K562 (cell line): Measurements from ENCODE around the gene MEIG1. TPM values are rescaled to one million over a fixed set of nuclear protein-coding genes. Genes with fewer than 3 reads are reported as not detected.

Experiments
- ATAC-seq: fragments of 200-7000 bp; cut with Tn5 transposase; 3 replicates; pipeline ENCODE4 v1.9.1; 2020; ENCODE audit warnings: moderate library complexity
- BruUV-seq: library from RNA; stranded (reverse); fragments of 400-500 nt; replicated peaks from 2 replicates; lab custom pipeline; 2021; lab: Mats Ljungman, UMichigan
- CTCF ChIA-PET: fragments of 300-600 bp; formaldehyde crosslinking; extraction: SDS; loops from one replicate; lab custom pipeline; 2021; ENCODE audit warnings: low intra/inter-chr PET ratio; lab: Yijun Ruan, JAX
- POLR2A ChIA-PET: fragments of 300-600, 350-650 bp; sonication (Branson Sonifier 250); formaldehyde crosslinking; extraction: SDS; loops from one replicate; lab custom pipeline; 2021; ENCODE audit warnings: antibody characterized with exemption, inconsistent platforms; lab: Yijun Ruan, JAX
- DNase-seq, 4 experiments: peaks; one replicate each; pipeline versions ENCODE4 v3.0.0 to v3.0.0-alpha.2; 2011 to 2018; ENCODE audit warnings: low spot score in 3 of 4, mixed read lengths in 3 of 4; ENCODE audit errors: extremely low read depth in 1 of 4
- FAIRE-seq: peaks from 2 replicates; lab custom pipeline; 2011; peaks lifted over from hg19 to GRCh38; lab: Jason Lieb, UNC
- H2AFZ ChIP-seq: 2 replicates; pipeline ENCODE4 v1.6.0; 2011; ENCODE audit warnings: low read depth, low read length, control low read depth, inconsistent platforms
- H3K27ac ChIP-seq: fragments of 200-600 bp; 3 replicates; pipeline ENCODE4 v1.8.0; 2011; ENCODE audit warnings: low read depth, mild to moderate bottlenecking, control low read depth, inconsistent platforms, low read length, moderate library complexity, mixed read lengths; ENCODE audit errors: extremely low read depth
- H3K27me3 ChIP-seq, 2 experiments: fragments of 300-600 bp in 1 of 2; 2 replicates in 1 of 2; 3 replicates in 1 of 2; pipeline versions ENCODE4 v1.6.0 to v1.8.0; 2011; ENCODE audit warnings: inconsistent platforms in 2 of 2, low read length in 2 of 2, mild to moderate bottlenecking in 1 of 2, mixed read lengths in 1 of 2, moderate library complexity in 1 of 2; ENCODE audit not compliant: control insufficient read depth in 2 of 2, insufficient read depth in 2 of 2
- H3K36me3 ChIP-seq: fragments of 300-600 bp; 3 replicates; pipeline ENCODE4 v1.8.0; 2011; ENCODE audit warnings: mild to moderate bottlenecking, low read length, inconsistent platforms; ENCODE audit not compliant: control insufficient read depth, insufficient read depth
- H3K4me1 ChIP-seq, 2 experiments: fragments of 200-600 bp in 1 of 2; replicated peaks in 1 of 2; 2 replicates in 1 of 2; 3 replicates in 1 of 2; pipeline versions ENCODE4 v1.5.1 to v1.8.0; 2011; ENCODE audit warnings: inconsistent platforms in 2 of 2, low read length in 2 of 2, mild to moderate bottlenecking in 1 of 2, mixed read lengths in 1 of 2, moderate library complexity in 1 of 2; ENCODE audit not compliant: control insufficient read depth in 2 of 2, insufficient read depth in 2 of 2
- H3K4me2 ChIP-seq: 2 replicates; pipeline ENCODE4 v1.6.1; 2011; ENCODE audit warnings: low read length, control low read depth, inconsistent platforms, mixed read lengths; ENCODE audit not compliant: insufficient read depth
- H3K4me3 ChIP-seq: fragments of 200-600 bp; sonication (generic), shearing (Covaris generic); 2 replicates; pipeline ENCODE4 v1.5.1; 2016; ENCODE audit warnings: control low read depth, inconsistent platforms
- H3K79me2 ChIP-seq: fragments of 200-600 bp; 3 replicates; pipeline ENCODE4 v1.8.0; 2011; ENCODE audit warnings: low read length, inconsistent platforms; ENCODE audit not compliant: control insufficient read depth, insufficient read depth
- H3K9ac ChIP-seq, 2 experiments: 2 replicates each; pipeline versions ENCODE4 v1.6.0 to v1.6.1; 2011; ENCODE audit warnings: low read depth in 2 of 2, low read length in 2 of 2, control low read depth in 1 of 2, inconsistent platforms in 1 of 2, mild to moderate bottlenecking in 1 of 2, mixed read lengths in 1 of 2; ENCODE audit not compliant: insufficient read depth in 1 of 2
- H3K9me1 ChIP-seq: one replicate; pipeline ENCODE4 v1.6.0; 2011; ENCODE audit warnings: inconsistent platforms, mild to moderate bottlenecking, low read length, moderate library complexity; ENCODE audit not compliant: control insufficient read depth, insufficient read depth
- H3K9me3 ChIP-seq: replicated peaks from 2 replicates; pipeline ENCODE4 v1.5.1; 2011; ENCODE audit warnings: low read depth, low read length, inconsistent platforms; ENCODE audit not compliant: control insufficient read depth, insufficient read depth
- H4K20me1 ChIP-seq: replicated peaks from 2 replicates; pipeline ENCODE4 v1.6.1; 2011; ENCODE audit warnings: low read length, inconsistent platforms, mixed read lengths; ENCODE audit not compliant: control insufficient read depth, insufficient read depth
- ARID3A ChIP-seq: IDR thresholded peaks from 2 replicates; pipeline ENCODE4 v1.6.1; 2012; ENCODE audit warnings: low read depth, low read length, improper control_type of control experiment, borderline replicate concordance
- BDP1 ChIP-seq: IDR thresholded peaks from 3 replicates; pipeline ENCODE4 v1.6.1; 2011; ENCODE audit not compliant: insufficient read length, insufficient read depth
- CC2D1A ChIP-seq: fragments of 450-650 bp; IDR thresholded peaks from 2 replicates; pipeline ENCODE4 v1.6.1; 2017; ENCODE audit warnings: mild to moderate bottlenecking
- CTCFL ChIP-seq: IDR thresholded peaks from 2 replicates; pipeline ENCODE4 v1.6.1; 2011; ENCODE audit warnings: borderline replicate concordance, low read depth, mild to moderate bottlenecking, moderate library complexity, low read length; ENCODE audit not compliant: insufficient read depth, poor library complexity, severe bottlenecking
- DEAF1 ChIP-seq: fragments of 450-650 bp; formaldehyde crosslinking; IDR thresholded peaks from 2 replicates; pipeline ENCODE4 v1.4.0; 2020; ENCODE audit warnings: mild to moderate bottlenecking, moderate library complexity
- ELF1 ChIP-seq: fragments of 200-800 bp; sonication (Bioruptor generic); IDR thresholded peaks from 2 replicates; pipeline ENCODE4 v1.6.1; 2016; ENCODE audit warnings: missing genetic modification characterization, missing compliant biosample characterization
- SMC3 ChIP-seq: conservative IDR thresholded peaks from 2 replicates; pipeline ENCODE4 v1.6.1; 2011; ENCODE audit warnings: low read depth, low read length, improper control_type of control experiment; ENCODE audit not compliant: insufficient read depth
- THRA ChIP-seq: fragments of 450-650 bp; IDR thresholded peaks from 2 replicates; pipeline ENCODE4 v1.6.1; 2017; ENCODE audit warnings: mild to moderate bottlenecking, moderate library complexity
- VEZF1 ChIP-seq: fragments of 200-800 bp; sonication (Bioruptor generic); IDR thresholded peaks from 2 replicates; pipeline ENCODE4 v1.6.1; 2017; ENCODE audit warnings: missing genetic modification characterization, missing compliant biosample characterization
- ZNF143 ChIP-seq: sonication (generic); formaldehyde crosslinking; IDR thresholded peaks from 2 replicates; pipeline ENCODE4 v1.9.0; 2022; ENCODE audit warnings: mild to moderate bottlenecking, missing genetic modification reagents
- ZNF384 ChIP-seq: IDR thresholded peaks from 2 replicates; pipeline ENCODE4 v1.6.1; 2012; ENCODE audit warnings: low read depth, low read length, improper control_type of control experiment
- ZNF778 ChIP-seq: fragments of 450-650 bp; formaldehyde crosslinking; IDR thresholded peaks from 2 replicates; pipeline ENCODE4 v1.4.0; 2020; ENCODE audit warnings: mild to moderate bottlenecking, moderate library complexity
- WGBS: fragments of 100-300 bp; shearing (Covaris generic); methylation state at CpG from one replicate; pipeline ENCODE4 v1.1.6; 2016; ENCODE audit warnings: low coverage, mixed read lengths; ENCODE audit not compliant: insufficient coverage; ENCODE audit errors: missing lambda C conversion rate; 5-methylcytosine and 5-hydroxymethylcytosine counted together
- in situ Hi-C: fragments of 300-500 bp; cut with MboI; formaldehyde crosslinking; loops from 4 replicates; pipeline ENCODE4 v1.15.0; 2018; ENCODE audit warnings: inconsistent platforms, mixed read lengths
- intact Hi-C: fragments of 100-400 bp; cut with micrococcal nuclease; formaldehyde crosslinking; loops from 2 replicates; pipeline ENCODE4 v1.14.2; 2022
- polyA plus RNA-seq, 8 experiments: library from polyadenylated mRNA; depleted of rRNA in 4 of 8; stranded (reverse) in 5 of 8; unstranded in 3 of 8; fragments of >200 nt; fragmentation: Nextera tagmentation in 2 of 8; fragmentation: Illumina TruSeq in 1 of 8; extraction: Ambion mirVana in 2 of 8; extraction: Trizol in 1 of 8; gene quantifications; 2 replicates each; pipeline versions ENCODE4 v1.2.1 to v1.2.3, GENCODE V29; 2011 to 2014; ENCODE audit warnings: inconsistent platforms in 1 of 8, missing spikeins in 1 of 8
- total RNA-seq, 7 experiments: library from RNA; depleted of rRNA in 6 of 7; stranded (reverse); fragments of >200 nt in 6 of 7; fragmentation: Illumina TruSeq in 2 of 7; extraction: Trizol in 2 of 7; gene quantifications; 2 replicates each; pipeline versions ENCODE4 v1.2.1 to v1.2.3, GENCODE V29; 2011 to 2021; ENCODE audit warnings: low replicate concordance in 1 of 7

The MEIG1 gene
- total and polyA plus RNA-seq, 9 of the 15 experiments (the other 6 are each of a cell fraction or from before 2014, with no cell fraction given) = 0.19 to 1.7 (median 0.54) TPM; not detected in 3

GRCh38 chr10:14971867-14972448, 12.8 kb downstream of the MEIG1 start:
- H3K4me3 ChIP-seq = no peak overlapping the region
- no peak overlapping the region for H3K27ac ChIP-seq
- no peaks in the 10 kb centered on the region for H3K36me3 ChIP-seq
- no peaks in the 10 kb centered on the region for H3K79me2 ChIP-seq
- ATAC-seq (peak; percentile 88), DNase-seq (peak in 1 of 4 experiments; percentile 53), FAIRE-seq (peak; percentile 40)
- no peaks in the 10 kb centered on the region for H4K20me1 ChIP-seq
- ChIA-PET CTCF (interaction anchor here (2.9 kb wide), 1 partner anchor 473 kb away, joined by 15 read pairs; no protein-coding TSS in a partner anchor), POLR2A (interaction anchor here (0.6 kb wide), 1 partner anchor 10 kb away, joined by 3 read pairs; no protein-coding TSS in a partner anchor)
- H3K4me1 ChIP-seq = no peaks in the 10 kb centered on the region
- H3K4me2 ChIP-seq = no peak overlapping the region
- no peaks in the 10 kb centered on the region for H3K9me1 ChIP-seq
- no peak overlapping the region for H3K9ac ChIP-seq
- H3K27me3 ChIP-seq = peaks cover 0 to 2% of the 10 kb centered on the region in 2 experiments; a peak in 2 of 5 replicates
- WGBS = 68% methylated on average over 2 of the region's 4 CpGs
- 0 out of 2 replicates have a peak overlapping the region, but pooled peaks have one; percentile 58 for H2AFZ ChIP-seq
- no TSS peak for BruUV-seq
- in situ Hi-C loops (no loop called here), intact Hi-C loops (loop anchor here (5.0 kb wide), 2 partner anchors 435 to 475 kb away; no protein-coding TSS in a partner anchor)
- H3K9me3 ChIP-seq = no peaks in the 10 kb centered on the region
- no peak for TF ChIP-seq ELF1 (tag)
- no peak for TF ChIP-seq CTCFL
- peak; percentile 32; the same call in 1 of the 2 replicates for TF ChIP-seq SMC3
- no peak for TF ChIP-seq BDP1
- TF ChIP-seq DEAF1 = peak; percentile 24; the same call in 1 of the 2 replicates
- TF ChIP-seq THRA = no peak
- TF ChIP-seq CC2D1A = 0 out of 2 replicates have a peak, but pooled peaks have one; percentile 11
- TF ChIP-seq VEZF1 (CRISPR knock-in tag) = no peak
- TF ChIP-seq ARID3A = no peak
- no peak for TF ChIP-seq ZNF143 (CRISPR knock-in tag)
- TF ChIP-seq ZNF778 (CRISPR knock-in tag) = no peak
- peak; percentile 92 for TF ChIP-seq ZNF384
